Measurements from ENCODE around the gene TGFBR2. TPM values are rescaled to one million over a fixed set of nuclear protein-coding genes. Genes with fewer than 3 reads are reported as not detected.

The TGFBR2 gene
- total RNA-seq, 1 donor from 2014 or later = 68.7 TPM

DNA sequence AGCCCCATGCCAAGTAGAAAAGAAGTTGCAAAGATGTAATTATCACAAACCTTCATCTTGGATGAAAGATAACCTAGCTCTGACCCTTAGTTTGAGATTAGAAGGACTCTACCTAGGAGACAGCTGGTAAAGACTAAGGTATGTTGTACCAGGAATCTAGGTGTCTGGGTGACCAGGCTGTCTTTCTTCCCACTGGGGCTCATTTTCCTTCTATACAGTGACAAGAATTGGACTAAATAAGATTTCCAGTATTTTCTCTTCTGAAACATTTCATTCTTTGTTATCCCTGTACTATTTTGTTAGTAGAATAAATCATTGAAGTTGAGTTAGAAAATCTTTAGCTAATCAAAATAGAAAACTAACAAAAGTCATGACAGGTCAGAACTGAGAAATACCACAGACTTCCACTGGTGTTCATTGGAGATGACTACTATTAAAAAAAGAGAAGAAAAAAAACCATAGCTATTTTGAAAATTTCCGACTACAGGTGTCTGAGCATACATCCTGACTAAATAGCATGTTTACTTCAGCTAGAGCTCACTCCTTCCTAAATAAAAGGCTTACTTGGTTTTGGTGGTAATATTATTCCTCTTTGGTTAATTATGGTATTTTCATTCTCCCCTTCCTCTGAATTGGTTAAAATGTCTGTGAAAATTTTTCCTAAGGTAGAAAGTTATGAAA lies 10.1 kb downstream of the TGFBR2 start:
- peaks cover 7% of the 10 kb centered on the region for H3K27me3 Mint-ChIP-seq (ENCODE audit: unreplicated experiment)
- TF ChIP-seq, protein P1, sequence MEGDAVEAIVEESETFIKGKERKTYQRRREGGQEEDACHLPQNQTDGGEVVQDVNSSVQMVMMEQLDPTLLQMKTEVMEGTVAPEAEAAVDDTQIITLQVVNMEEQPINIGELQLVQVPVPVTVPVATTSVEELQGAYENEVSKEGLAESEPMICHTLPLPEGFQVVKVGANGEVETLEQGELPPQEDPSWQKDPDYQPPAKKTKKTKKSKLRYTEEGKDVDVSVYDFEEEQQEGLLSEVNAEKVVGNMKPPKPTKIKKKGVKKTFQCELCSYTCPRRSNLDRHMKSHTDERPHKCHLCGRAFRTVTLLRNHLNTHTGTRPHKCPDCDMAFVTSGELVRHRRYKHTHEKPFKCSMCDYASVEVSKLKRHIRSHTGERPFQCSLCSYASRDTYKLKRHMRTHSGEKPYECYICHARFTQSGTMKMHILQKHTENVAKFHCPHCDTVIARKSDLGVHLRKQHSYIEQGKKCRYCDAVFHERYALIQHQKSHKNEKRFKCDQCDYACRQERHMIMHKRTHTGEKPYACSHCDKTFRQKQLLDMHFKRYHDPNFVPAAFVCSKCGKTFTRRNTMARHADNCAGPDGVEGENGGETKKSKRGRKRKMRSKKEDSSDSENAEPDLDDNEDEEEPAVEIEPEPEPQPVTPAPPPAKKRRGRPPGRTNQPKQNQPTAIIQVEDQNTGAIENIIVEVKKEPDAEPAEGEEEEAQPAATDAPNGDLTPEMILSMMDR (IDR thresholded peaks at IDR 0.05; ENCODE audit: unreplicated experiment) = no peak
- H3K4me1 Mint-ChIP-seq (ENCODE audit: unreplicated experiment) = peaks cover 50% of the 10 kb centered on the region
- H3K4me3 Mint-ChIP-seq (ENCODE audit: unreplicated experiment) = no peak overlapping the region
- H3K27ac Mint-ChIP-seq (ENCODE audit: unreplicated experiment) = no peak overlapping the region
- H3K9me3 Mint-ChIP-seq (ENCODE audit: unreplicated experiment) = no peaks in the 10 kb centered on the region
- peaks cover 29% of the 10 kb centered on the region for H3K36me3 Mint-ChIP-seq (ENCODE audit: low read depth, unreplicated experiment)
- no peak for DNase-seq (ENCODE audit: low spot score)

DNA sequence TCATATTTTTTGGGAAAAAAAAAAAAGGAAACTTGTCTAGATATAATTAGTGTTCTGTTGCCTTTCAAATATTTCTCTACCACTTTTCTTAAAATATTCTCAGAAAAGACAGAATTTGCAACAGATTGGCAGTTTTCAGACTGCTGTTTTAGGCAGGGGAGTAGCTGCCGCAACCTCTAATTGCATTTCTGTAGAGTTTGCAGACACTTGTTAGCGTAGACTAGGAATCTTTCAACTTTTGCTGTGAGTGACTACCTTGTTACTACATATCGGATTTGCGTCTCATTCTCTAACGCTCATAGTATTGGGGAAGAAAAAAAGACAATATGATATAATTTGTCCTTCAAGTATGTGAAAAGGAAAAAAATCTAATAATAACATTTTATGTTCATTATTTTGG lies 10.7 kb downstream of the TGFBR2 start:
- no peak for DNase-seq (ENCODE audit: low spot score)
- H3K27me3 Mint-ChIP-seq (ENCODE audit: unreplicated experiment) = peaks cover 7% of the 10 kb centered on the region
- peaks cover 29% of the 10 kb centered on the region for H3K36me3 Mint-ChIP-seq (ENCODE audit: low read depth, unreplicated experiment)
- TF ChIP-seq, protein P1 (IDR thresholded peaks at IDR 0.05; ENCODE audit: unreplicated experiment) = no peak
- H3K4me3 Mint-ChIP-seq (ENCODE audit: unreplicated experiment) = no peak overlapping the region
- H3K9me3 Mint-ChIP-seq (ENCODE audit: unreplicated experiment) = no peaks in the 10 kb centered on the region
- peaks cover 45% of the 10 kb centered on the region for H3K4me1 Mint-ChIP-seq (ENCODE audit: unreplicated experiment)
- no peak overlapping the region for H3K27ac Mint-ChIP-seq (ENCODE audit: unreplicated experiment)

DNA sequence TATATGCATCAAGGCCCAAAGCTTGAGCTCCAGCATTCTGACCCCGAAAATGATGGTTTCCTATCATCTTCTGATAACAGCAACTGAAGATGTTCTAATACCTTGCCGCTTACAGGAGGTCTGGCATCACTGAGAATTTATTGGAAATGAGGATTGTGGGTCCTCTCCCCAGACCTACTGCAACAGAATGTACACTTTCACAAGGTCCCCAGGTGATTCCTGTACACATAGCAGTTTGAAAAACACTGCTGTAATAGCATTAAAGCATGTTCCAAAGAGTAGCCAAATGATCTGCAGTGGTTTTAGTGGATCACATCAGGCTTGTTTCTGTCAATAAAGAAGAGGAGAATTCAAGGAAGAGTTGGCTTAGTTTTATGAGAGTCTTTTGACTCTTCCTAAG lies 11.3 kb downstream of the TGFBR2 start:
- DNase-seq (ENCODE audit: low spot score) = no peak
- no peak overlapping the region for H3K4me3 Mint-ChIP-seq (ENCODE audit: unreplicated experiment)
- peaks cover 7% of the 10 kb centered on the region for H3K27me3 Mint-ChIP-seq (ENCODE audit: unreplicated experiment)
- no peak overlapping the region for H3K27ac Mint-ChIP-seq (ENCODE audit: unreplicated experiment)
- H3K4me1 Mint-ChIP-seq (ENCODE audit: unreplicated experiment) = peaks cover 39% of the 10 kb centered on the region
- TF ChIP-seq, protein P1 (IDR thresholded peaks at IDR 0.05; ENCODE audit: unreplicated experiment) = no peak
- peaks cover 29% of the 10 kb centered on the region for H3K36me3 Mint-ChIP-seq (ENCODE audit: low read depth, unreplicated experiment)
- no peaks in the 10 kb centered on the region for H3K9me3 Mint-ChIP-seq (ENCODE audit: unreplicated experiment)

DNA sequence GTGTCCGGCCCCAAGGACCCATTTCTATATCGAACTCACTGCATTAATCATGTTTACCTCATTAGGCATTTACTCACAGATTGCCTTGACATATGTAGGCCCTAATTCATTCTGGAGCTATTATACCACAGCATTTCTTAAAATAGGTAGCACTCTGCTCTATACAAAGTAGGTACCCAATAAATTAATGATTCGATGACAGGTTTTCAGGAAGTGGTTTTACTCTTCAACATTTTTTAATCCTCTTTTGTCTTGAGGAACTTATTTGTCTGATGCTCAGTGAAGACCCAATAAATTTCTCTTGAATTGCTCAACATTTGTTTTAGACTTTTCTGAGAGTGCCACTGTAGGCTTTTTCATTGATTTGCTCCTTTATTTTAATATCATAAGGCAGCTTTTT lies 12.1 kb downstream of the TGFBR2 start:
- Mint-ChIP-seq H3K36me3 (ENCODE audit: low read depth, unreplicated experiment) (peaks cover 28% of the 10 kb centered on the region), H3K27me3 (ENCODE audit: unreplicated experiment) (peaks cover 3% of the 10 kb centered on the region), H3K27ac (ENCODE audit: unreplicated experiment) (no peak overlapping the region), H3K4me1 (ENCODE audit: unreplicated experiment) (peaks cover 32% of the 10 kb centered on the region), H3K4me3 (ENCODE audit: unreplicated experiment) (no peak overlapping the region), H3K9me3 (ENCODE audit: unreplicated experiment) (no peaks in the 10 kb centered on the region)
- DNase-seq (ENCODE audit: low spot score) = no peak
- TF ChIP-seq, protein P1 (IDR thresholded peaks at IDR 0.05; ENCODE audit: unreplicated experiment) = no peak

DNA sequence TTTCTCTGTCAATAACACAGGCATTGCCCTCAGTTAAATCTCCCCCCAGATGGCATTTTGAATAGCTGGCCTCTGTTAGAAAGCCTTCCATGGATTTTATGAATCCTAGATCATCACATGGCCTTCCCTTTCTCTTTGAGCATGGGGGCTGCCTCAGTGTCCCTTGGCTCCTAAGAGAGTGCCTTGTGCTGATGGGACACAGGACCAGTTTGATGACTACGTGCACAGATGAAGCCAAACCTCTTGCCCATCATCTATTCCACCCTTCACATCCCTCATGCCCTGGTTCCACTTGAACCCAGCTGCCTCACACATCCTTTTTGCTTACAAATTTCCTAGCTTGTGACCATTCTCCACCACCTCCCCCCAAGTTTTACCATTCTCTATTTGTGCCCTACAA lies 12.9 kb downstream of the TGFBR2 start:
- peaks cover 28% of the 10 kb centered on the region for H3K4me1 Mint-ChIP-seq (ENCODE audit: unreplicated experiment)
- H3K27me3 Mint-ChIP-seq (ENCODE audit: unreplicated experiment) = peaks cover 3% of the 10 kb centered on the region
- no peaks in the 10 kb centered on the region for H3K9me3 Mint-ChIP-seq (ENCODE audit: unreplicated experiment)
- H3K27ac Mint-ChIP-seq (ENCODE audit: unreplicated experiment) = peak overlapping the region; percentile 6
- no peak for DNase-seq (ENCODE audit: low spot score)
- TF ChIP-seq, protein P1 (IDR thresholded peaks at IDR 0.05; ENCODE audit: unreplicated experiment) = no peak
- no peak overlapping the region for H3K4me3 Mint-ChIP-seq (ENCODE audit: unreplicated experiment)
- peaks cover 31% of the 10 kb centered on the region for H3K36me3 Mint-ChIP-seq (ENCODE audit: low read depth, unreplicated experiment)
